Gastroesophageal sphincter (tissue), 4 donors: ENCODE measurements around the gene SIGLEC8. TPM values are rescaled to one million over a fixed set of nuclear protein-coding genes. Genes with fewer than 3 reads are reported as not detected.
"Not testable (repeated sequence)": the region's sequence is repeated elsewhere in the genome, so short reads cannot be mapped to it uniquely, and the experiment has no call there.

ENCODE experiments used
- ATAC-seq: fragments of 150-250 bp; one replicate; pipeline ENCODE4 v1.9.1; 2016; ENCODE audit warnings: mild to moderate bottlenecking, moderate library complexity
- H3K27ac ChIP-seq, 4 donors: fragments of 200-600 bp; sonication (generic) in 3 of 4; 1 replicate in 3 of 4; 2 replicates in 1 of 4; pipeline ENCODE4 v1.5.1; 2016 to 2019
- H3K27me3 ChIP-seq: fragments of 200-600 bp; sonication (generic); one replicate; pipeline ENCODE4 v1.5.1; 2019
- H3K36me3 ChIP-seq, 2 donors: fragments of 200-600 bp; sonication (generic); one replicate each; pipeline ENCODE4 v1.5.1; 2019; ENCODE audit warnings: control low read depth in 1 of 2
- H3K4me1 ChIP-seq, 3 donors: fragments of 200-600 bp; sonication (generic); 1 replicate in 2 of 3; 2 replicates in 1 of 3; pipeline ENCODE4 v1.5.1; 2016 to 2019; ENCODE audit warnings: control low read depth in 2 of 3
- H3K4me3 ChIP-seq, 2 donors: fragments of 200-600 bp; sonication (generic); one replicate each; pipeline ENCODE4 v1.5.1; 2019; ENCODE audit warnings: mild to moderate bottlenecking in 1 of 2, moderate library complexity in 1 of 2
- H3K9me3 ChIP-seq, 3 donors: fragments of 200-600 bp; sonication (generic); one replicate each; pipeline ENCODE4 v1.5.1; 2017 to 2019; ENCODE audit warnings: control low read depth in 2 of 3
- CTCF ChIP-seq, 4 experiments: fragments of 200-600 bp in 2 of 4; fragments of 450-650 bp in 2 of 4; sonication (generic) in 1 of 4; IDR thresholded peaks; one replicate each; pipeline ENCODE4 v1.5.1; 2017 to 2019; ENCODE audit warnings: antibody characterized with exemption in 4 of 4, mild to moderate bottlenecking in 2 of 4, moderate library complexity in 2 of 4
- EP300 ChIP-seq: sonication (generic); formaldehyde crosslinking; IDR thresholded peaks from one replicate; pipeline ENCODE4 v1.6.1; 2017; ENCODE audit warnings: antibody characterized with exemption, mild to moderate bottlenecking
- POLR2A ChIP-seq, 2 donors: fragments of 450-650 bp; IDR thresholded peaks; one replicate each; pipeline ENCODE4 v1.6.1; 2017; ENCODE audit warnings: antibody characterized with exemption in 2 of 2, mild to moderate bottlenecking in 2 of 2, moderate library complexity in 1 of 2
- POLR2AphosphoS5 ChIP-seq: sonication (generic); formaldehyde crosslinking; IDR thresholded peaks from one replicate; pipeline ENCODE4 v1.6.1; 2017; ENCODE audit warnings: antibody characterized with exemption
- WGBS, 2 donors: methylation state at CpG; one replicate each; pipeline ENCODE4 v1.1.5; 2018; ENCODE audit warnings: low coverage in 1 of 2; 5-methylcytosine and 5-hydroxymethylcytosine counted together
- total RNA-seq, 4 donors: library from RNA; depleted of rRNA; stranded (reverse); fragments of >200 nt; gene quantifications; one replicate each; pipeline ENCODE4 v1.1.0, GENCODE V29; 2016

The SIGLEC8 gene
- total RNA-seq, 4 donors from 2014 or later = 0.25 to 1.4 (median 0.54) TPM; not detected in 1

- no peak for ATAC-seq
- H3K4me1 ChIP-seq = no peaks in the 10 kb centered on the region
- H3K27ac ChIP-seq = no peak overlapping the region
- no peak for TF ChIP-seq CTCF (IDR thresholded peaks at IDR 0.05)
- no peak for TF ChIP-seq POLR2A (IDR thresholded peaks at IDR 0.05)
- TF ChIP-seq EP300 = no peak
- no peak for TF ChIP-seq POLR2AphosphoS5
- 86% methylated on average over 1 of the region's 2 CpGs; no CpG with 5 or more reads in 1 of the 2 donors for WGBS, 2 donors
- H3K27me3 ChIP-seq = peaks cover 85% of the 10 kb centered on the region
- no peaks in the 10 kb centered on the region for H3K9me3 ChIP-seq
- H3K36me3 ChIP-seq = no peaks in the 10 kb centered on the region
- no peak overlapping the region for H3K4me3 ChIP-seq
Observed at GRCh38 chr19:51418707-51419106, 39.5 kb downstream of the SIGLEC8 start.

GRCh38 chr19:51417810-51418157 lies 40.5 kb downstream of the SIGLEC8 start:
- 86 to 100% methylated on average over 1 of the region's 3 CpGs for WGBS, 2 donors
- H3K27ac ChIP-seq = no peak overlapping the region
- H3K27me3 ChIP-seq = peaks cover 78% of the 10 kb centered on the region
- H3K36me3 ChIP-seq = no peaks in the 10 kb centered on the region
- no peaks in the 10 kb centered on the region for H3K4me1 ChIP-seq
- no peaks in the 10 kb centered on the region for H3K9me3 ChIP-seq
- no peak overlapping the region for H3K4me3 ChIP-seq
- no peak for ATAC-seq
- TF ChIP-seq POLR2AphosphoS5 = no peak
- TF ChIP-seq CTCF (IDR thresholded peaks at IDR 0.05) = no peak
- TF ChIP-seq EP300 = no peak
- no peak for TF ChIP-seq POLR2A (IDR thresholded peaks at IDR 0.05)

GRCh38 chr19:51417107-51417809 lies 41.0 kb downstream of the SIGLEC8 start, which contains the start of gene SIGLEC10:
TSS of gene SIGLEC10 (minus strand) at chr19:51417642. CDS start at chr19:51417581, 61 bp downstream.
- Histone ChIP-seq H3K9me3 (no peaks in the 10 kb centered on the region), H3K27ac (no peak within 1 kb of the TSS), H3K4me1 (no peaks in the 10 kb centered on the region), H3K27me3 (peaks cover 73% of the 10 kb centered on the region), H3K36me3 (no peaks in the 10 kb centered on the region), H3K4me3 (no peak within 1 kb of the TSS)
- no peak for ATAC-seq
- TF ChIP-seq POLR2AphosphoS5 = no peak
- no peak for TF ChIP-seq EP300
- no peak for TF ChIP-seq CTCF (IDR thresholded peaks at IDR 0.05)
- 73% methylated on average over 3 of the region's 21 CpGs; no CpG with 5 or more reads in 1 of the 2 donors for WGBS, 2 donors

- 48 to 55% methylated on average over 6 of the region's 15 CpGs for WGBS, 2 donors
- peaks cover 73% of the 10 kb centered on the region for H3K27me3 ChIP-seq
- H3K27ac ChIP-seq, ATAC-seq, H3K4me1 ChIP-seq, H3K36me3 ChIP-seq, H3K9me3 ChIP-seq, H3K4me3 ChIP-seq: not testable (repeated sequence)
Observed at GRCh38 chr19:51416422-51416821, 41.8 kb downstream of the SIGLEC8 start.

- H3K36me3 ChIP-seq = no peaks in the 10 kb centered on the region
- WGBS, 2 donors = 80% methylated on average over 2 of the region's 12 CpGs; no CpG with 5 or more reads in 1 of the 2 donors
Observed at GRCh38 chr19:51415187-51415586, 43.1 kb downstream of the SIGLEC8 start.

More at GRCh38 chr19:51415187-51415586, 43.1 kb downstream of the SIGLEC8 start:
- Histone ChIP-seq H3K4me3 (no peak overlapping the region), H3K9me3 (no peaks in the 10 kb centered on the region), H3K4me1 (no peaks in the 10 kb centered on the region), H3K27ac (no peak overlapping the region), H3K27me3 (peaks cover 67% of the 10 kb centered on the region)
- no peak for ATAC-seq
- TF ChIP-seq CTCF (IDR thresholded peaks at IDR 0.05) (no peak), POLR2AphosphoS5 (no peak), EP300 (no peak), POLR2A (IDR thresholded peaks at IDR 0.05) (no peak)
